Measurements from ENCODE around the gene SCN1A.

The SCN1A gene

DNA sequence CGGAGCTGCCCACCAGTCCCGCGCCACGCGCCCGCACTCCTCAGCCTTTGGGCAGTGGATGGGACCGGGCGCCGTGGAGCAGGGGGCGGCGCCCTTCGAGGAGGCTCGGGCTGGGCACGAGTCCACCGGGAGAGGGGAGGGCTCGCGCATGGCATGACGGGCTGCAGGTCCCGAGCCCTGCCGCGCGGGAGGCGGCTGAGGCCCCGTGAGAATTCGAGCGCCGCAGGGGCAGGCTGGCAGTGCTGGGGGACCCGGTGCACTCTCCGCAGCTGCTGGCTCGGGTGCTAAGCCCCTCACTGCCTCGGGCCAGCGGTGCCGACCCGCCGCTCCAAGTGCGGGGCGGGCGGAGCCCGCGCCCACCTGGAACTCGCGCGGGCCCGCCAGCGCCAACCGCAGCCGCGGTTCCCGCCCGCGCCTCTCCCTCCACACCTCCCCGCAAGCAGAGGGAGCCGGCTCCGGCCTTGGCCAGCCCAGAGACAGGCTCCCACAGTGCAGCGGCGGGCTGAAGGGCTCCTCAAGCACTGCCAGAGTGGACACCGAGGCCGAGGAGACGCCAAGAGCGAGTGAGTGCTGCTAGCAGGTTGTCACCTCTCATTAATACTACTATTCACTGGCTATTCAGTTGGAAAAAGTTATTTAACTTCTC, 170.7 kb downstream of the SCN1A start:
- DNase-seq (ENCODE audit: low read depth): no peak
- TF ChIP-seq, protein P1, sequence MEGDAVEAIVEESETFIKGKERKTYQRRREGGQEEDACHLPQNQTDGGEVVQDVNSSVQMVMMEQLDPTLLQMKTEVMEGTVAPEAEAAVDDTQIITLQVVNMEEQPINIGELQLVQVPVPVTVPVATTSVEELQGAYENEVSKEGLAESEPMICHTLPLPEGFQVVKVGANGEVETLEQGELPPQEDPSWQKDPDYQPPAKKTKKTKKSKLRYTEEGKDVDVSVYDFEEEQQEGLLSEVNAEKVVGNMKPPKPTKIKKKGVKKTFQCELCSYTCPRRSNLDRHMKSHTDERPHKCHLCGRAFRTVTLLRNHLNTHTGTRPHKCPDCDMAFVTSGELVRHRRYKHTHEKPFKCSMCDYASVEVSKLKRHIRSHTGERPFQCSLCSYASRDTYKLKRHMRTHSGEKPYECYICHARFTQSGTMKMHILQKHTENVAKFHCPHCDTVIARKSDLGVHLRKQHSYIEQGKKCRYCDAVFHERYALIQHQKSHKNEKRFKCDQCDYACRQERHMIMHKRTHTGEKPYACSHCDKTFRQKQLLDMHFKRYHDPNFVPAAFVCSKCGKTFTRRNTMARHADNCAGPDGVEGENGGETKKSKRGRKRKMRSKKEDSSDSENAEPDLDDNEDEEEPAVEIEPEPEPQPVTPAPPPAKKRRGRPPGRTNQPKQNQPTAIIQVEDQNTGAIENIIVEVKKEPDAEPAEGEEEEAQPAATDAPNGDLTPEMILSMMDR (IDR thresholded peaks at IDR 0.05; ENCODE audit: insufficient read depth, low read depth, low read length, missing control alignments): no peak
- H3K4me3 ChIP-seq (ENCODE audit: low read depth, low read length): no peak overlapping the region

DNA sequence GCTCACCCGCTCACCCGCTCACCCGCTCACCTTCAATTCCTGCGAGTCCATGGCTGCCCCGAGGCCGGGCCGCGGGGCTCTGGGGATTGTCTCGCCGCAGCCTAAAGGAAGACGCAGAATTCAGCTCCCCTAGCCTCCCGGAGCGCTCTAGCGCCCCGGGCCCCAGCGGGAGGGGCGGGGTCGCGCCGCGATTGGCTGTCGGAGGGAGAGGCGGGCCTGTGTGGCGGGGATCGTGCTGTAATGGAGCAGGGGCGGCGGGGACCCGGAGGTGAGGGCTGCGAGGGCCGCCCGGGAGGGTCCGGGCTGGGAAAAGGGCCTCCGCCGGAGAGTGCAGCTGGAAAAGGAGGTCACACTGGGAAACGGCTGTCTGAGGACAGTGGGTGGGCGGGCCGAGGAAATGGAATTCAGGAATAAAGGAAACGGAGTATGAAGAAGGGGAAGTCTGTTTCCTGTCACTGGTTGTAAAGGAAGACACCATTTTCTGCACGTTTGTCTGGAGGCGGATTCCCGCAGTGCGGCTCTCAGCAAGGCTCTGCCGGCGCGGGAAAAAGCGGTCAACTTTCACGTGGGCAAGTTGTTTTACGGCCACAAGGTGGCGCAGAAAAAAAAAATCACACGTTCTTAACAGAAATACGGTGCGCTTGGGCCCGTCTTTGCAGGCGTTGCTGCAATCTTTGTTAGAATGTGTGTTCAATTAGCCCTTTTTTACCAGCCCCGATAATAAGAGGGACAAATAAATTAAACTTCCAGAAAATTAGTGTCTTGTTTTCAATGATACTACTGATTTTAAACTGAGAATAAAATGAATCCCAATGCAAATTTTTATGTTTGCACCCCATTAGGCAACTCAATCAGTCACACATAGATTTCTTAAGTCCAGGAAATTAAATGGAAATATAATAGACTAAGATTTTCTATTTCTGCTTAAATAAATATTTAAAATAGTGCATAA, 173.9 kb downstream of the SCN1A start, which contains the start of gene TTC21B:
TTC21B (minus strand) TSS at position 122 of the 952 bp plus-strand sequence; CDS start at position 51, 71 bp downstream.
- peak; percentile 95 for DNase-seq (ENCODE audit: low read depth)
- H3K4me3 ChIP-seq (ENCODE audit: low read depth, low read length): peak within 1 kb of the TSS; percentile 76
- TF ChIP-seq, protein P1 (IDR thresholded peaks at IDR 0.05; ENCODE audit: insufficient read depth, low read depth, low read length, missing control alignments): peak; percentile 70

DNA sequence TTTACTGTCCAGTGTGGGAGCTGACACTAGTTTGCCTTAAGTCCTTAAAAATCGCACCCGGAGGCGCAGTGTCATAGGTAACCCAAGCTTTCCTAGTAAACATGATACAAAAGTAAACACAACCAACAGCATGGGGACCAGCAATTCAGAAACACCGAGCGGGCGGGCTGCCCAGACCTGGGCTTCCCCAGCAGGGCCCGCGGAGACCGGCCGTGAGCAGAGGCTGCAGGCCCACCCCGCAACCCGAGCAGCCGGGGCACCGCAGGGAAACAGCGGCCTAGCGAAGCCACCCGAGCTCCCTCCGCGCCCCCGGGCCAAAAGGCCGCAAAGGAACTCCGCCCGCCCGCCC, 174.5 kb downstream of the SCN1A start:
- no peak for DNase-seq (ENCODE audit: low read depth)
- peak overlapping the region; percentile 76 for H3K4me3 ChIP-seq (ENCODE audit: low read depth, low read length)
- TF ChIP-seq, protein P1 (IDR thresholded peaks at IDR 0.05; ENCODE audit: insufficient read depth, low read depth, low read length, missing control alignments): no peak

DNA sequence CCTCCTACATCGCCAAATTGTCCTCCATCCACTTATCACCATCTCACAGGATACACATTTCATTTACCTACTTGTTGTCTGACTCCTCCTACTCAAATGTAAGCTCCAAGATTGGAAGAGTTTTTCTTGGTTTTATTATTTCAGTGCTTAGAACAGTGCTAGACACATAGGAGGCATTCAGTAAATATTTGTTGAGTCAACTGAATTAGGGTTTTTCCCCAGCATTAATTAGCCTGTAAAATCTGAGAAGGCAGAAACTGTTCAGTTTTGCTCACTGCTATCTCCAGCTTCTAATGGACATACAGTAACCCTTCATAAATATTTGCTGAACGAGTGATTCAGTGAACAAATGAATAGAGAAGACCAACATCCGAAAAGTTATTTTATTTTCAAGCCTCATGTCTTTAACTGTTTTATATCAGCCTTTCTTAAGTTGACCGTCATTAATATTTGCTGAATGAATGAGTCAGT, 175.0 kb downstream of the SCN1A start:
- DNase-seq (ENCODE audit: low read depth): no peak
- H3K4me3 ChIP-seq (ENCODE audit: low read depth, low read length): peak overlapping the region; percentile 76
- TF ChIP-seq, protein P1 (IDR thresholded peaks at IDR 0.05; ENCODE audit: insufficient read depth, low read depth, low read length, missing control alignments): no peak

DNA sequence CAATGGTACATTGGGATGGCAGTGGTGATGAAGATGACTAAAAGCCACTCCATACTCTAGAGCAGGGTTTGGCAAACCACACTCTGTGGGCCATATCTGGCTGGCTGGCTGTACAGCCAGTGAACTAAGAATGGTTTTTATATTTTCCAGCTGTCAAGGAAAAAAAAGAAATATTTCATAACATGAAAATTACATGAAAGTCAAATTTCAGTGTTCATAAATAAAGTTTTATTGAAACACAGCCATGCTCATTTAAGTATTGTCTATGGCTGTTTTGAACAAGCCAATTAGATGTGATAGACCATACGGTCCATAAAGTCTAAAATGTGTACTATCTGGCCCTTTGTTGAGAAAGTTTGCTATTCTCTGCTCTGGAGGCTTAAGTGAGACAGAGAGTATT, 175.7 kb downstream of the SCN1A start:
- TF ChIP-seq, protein P1 (IDR thresholded peaks at IDR 0.05; ENCODE audit: insufficient read depth, low read depth, low read length, missing control alignments): no peak
- H3K4me3 ChIP-seq (ENCODE audit: low read depth, low read length): no peak overlapping the region
- no peak for DNase-seq (ENCODE audit: low read depth)

DNA sequence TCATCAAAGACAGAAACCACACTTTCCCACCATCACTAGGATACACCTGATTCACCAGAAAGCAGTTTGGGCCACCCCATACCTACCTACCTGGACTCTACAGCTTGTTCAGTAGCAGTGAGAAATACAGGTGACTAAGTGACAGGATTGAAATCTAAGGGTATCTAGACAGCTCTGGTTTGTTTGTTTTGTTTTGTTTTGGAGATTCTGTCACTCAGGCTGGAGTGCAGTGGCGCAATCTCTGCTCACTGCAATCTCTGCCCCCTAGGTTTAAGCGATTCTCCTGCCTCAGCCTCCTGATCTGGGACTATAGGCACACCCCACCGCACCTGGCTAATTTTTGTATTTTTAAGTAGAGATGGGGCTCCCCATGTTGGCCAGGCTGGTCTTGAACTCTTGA, 177.4 kb downstream of the SCN1A start:
- TF ChIP-seq, protein P1 (IDR thresholded peaks at IDR 0.05; ENCODE audit: insufficient read depth, low read depth, low read length, missing control alignments): no peak
- H3K4me3 ChIP-seq (ENCODE audit: low read depth, low read length): no peak overlapping the region
- no peak for DNase-seq (ENCODE audit: low read depth)

Measured in GM12865 (cell line).